ENCODE data around the gene GP9.

GRCh38 chr3:129052675-129053074 is 7.9 kb upstream of the GP9 start:
- no peak for TF ChIP-seq POLR2AphosphoS5 (IDR thresholded peaks at IDR 0.05; ENCODE audit: borderline replicate concordance, low read depth, low read length)
- TF ChIP-seq EZH2 (IDR thresholded peaks at IDR 0.05): no peak
- TF ChIP-seq FOXP2 (optimal IDR thresholded peaks at IDR 0.05; ENCODE audit: control extremely low read depth, extremely low read length, insufficient read depth): no peak
